ENCODE measurements around the gene CTNND2.

DNA sequence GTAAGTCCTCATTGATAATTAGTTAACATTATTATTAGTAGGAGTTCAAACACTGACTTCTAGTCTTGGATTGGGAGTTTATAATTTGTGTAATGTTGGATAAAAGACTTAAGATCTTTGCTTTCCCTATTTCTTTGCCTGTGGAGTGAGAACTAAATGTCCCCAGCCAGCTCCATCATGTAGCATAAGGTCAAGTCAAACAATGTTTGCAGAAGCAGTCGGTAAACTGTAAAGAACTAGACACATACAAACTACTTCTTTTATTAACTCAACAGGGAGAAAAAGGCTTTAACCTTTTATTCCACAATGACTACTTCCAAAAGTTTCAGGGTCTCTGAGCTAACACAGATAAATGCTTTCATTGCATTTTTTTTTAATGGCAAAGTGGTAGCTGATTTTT lies 192.3 kb downstream of the CTNND2 start:
- TF ChIP-seq CTCF (IDR thresholded peaks at IDR 0.05) (no peak), GABPA (IDR thresholded peaks at IDR 0.05; ENCODE audit: low read depth) (no peak), POLR2AphosphoS5 (IDR thresholded peaks at IDR 0.05; ENCODE audit: low read depth, low read length) (no peak), EP300 (IDR thresholded peaks at IDR 0.05; ENCODE audit: borderline replicate concordance in 1 of 2, low read depth in 1 of 2, low read length in 1 of 2) (no peak), REST (IDR thresholded peaks at IDR 0.05; ENCODE audit: low read depth, low read length) (no peak), YY1 (IDR thresholded peaks at IDR 0.05; ENCODE audit: low read depth) (no peak), SIN3A (IDR thresholded peaks at IDR 0.05; ENCODE audit: borderline replicate concordance, low read depth, low read length) (no peak)
- TF ChIP-seq, protein P1, sequence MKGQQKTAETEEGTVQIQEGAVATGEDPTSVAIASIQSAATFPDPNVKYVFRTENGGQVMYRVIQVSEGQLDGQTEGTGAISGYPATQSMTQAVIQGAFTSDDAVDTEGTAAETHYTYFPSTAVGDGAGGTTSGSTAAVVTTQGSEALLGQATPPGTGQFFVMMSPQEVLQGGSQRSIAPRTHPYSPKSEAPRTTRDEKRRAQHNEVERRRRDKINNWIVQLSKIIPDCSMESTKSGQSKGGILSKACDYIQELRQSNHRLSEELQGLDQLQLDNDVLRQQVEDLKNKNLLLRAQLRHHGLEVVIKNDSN (IDR thresholded peaks at IDR 0.05; ENCODE audit: borderline replicate concordance, low read depth): no peak

Measured in SK-N-SH (cell line).